Measurements from ENCODE around the gene KLF12.

KLF12 gene

DNA sequence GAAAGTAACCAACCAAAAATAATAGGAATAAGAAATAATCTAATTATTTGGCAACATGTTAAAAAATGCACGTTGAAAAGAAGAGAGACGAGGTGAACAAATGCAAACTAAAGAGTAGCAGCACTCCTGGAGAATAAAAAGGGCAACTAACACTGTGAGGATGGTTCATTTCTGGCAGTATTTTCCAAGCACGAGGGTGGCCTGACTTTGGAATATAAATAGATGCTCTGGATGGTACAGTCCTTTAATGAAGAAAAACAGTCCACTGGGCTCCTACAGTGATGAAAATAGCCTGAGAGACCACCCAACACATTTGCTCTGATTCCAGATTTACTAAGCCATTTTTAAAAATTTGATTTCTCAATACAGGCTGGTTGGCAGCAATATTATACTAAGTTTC, 17.7 kb upstream of the KLF12 start:
- TF ChIP-seq, protein P1, sequence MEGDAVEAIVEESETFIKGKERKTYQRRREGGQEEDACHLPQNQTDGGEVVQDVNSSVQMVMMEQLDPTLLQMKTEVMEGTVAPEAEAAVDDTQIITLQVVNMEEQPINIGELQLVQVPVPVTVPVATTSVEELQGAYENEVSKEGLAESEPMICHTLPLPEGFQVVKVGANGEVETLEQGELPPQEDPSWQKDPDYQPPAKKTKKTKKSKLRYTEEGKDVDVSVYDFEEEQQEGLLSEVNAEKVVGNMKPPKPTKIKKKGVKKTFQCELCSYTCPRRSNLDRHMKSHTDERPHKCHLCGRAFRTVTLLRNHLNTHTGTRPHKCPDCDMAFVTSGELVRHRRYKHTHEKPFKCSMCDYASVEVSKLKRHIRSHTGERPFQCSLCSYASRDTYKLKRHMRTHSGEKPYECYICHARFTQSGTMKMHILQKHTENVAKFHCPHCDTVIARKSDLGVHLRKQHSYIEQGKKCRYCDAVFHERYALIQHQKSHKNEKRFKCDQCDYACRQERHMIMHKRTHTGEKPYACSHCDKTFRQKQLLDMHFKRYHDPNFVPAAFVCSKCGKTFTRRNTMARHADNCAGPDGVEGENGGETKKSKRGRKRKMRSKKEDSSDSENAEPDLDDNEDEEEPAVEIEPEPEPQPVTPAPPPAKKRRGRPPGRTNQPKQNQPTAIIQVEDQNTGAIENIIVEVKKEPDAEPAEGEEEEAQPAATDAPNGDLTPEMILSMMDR (conservative IDR thresholded peaks at IDR 0.05), result no peak
- H3K27ac ChIP-seq, result no peak overlapping the region

DNA sequence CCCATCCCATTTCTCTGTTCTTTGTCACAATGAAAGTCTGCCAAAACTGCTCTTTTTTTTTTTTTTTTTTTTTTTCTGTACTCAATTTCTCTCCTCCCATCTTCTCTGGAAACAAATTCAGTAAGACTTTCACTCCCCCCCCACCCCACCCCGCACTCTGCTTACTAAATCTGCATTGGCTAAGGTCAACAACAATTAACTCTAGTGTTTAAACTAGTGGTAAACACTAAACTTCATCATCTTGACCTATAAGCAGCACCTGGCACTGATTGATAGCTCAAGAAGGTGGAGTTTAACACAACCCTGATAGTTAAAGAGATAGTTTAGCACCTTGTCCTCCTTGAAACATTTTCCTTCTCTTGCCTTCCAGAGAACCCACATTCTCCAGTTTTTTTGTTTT, 14.1 kb upstream of the KLF12 start:
- TF ChIP-seq, protein P1 (conservative IDR thresholded peaks at IDR 0.05), result no peak
- H3K27ac ChIP-seq, result no peak overlapping the region

DNA sequence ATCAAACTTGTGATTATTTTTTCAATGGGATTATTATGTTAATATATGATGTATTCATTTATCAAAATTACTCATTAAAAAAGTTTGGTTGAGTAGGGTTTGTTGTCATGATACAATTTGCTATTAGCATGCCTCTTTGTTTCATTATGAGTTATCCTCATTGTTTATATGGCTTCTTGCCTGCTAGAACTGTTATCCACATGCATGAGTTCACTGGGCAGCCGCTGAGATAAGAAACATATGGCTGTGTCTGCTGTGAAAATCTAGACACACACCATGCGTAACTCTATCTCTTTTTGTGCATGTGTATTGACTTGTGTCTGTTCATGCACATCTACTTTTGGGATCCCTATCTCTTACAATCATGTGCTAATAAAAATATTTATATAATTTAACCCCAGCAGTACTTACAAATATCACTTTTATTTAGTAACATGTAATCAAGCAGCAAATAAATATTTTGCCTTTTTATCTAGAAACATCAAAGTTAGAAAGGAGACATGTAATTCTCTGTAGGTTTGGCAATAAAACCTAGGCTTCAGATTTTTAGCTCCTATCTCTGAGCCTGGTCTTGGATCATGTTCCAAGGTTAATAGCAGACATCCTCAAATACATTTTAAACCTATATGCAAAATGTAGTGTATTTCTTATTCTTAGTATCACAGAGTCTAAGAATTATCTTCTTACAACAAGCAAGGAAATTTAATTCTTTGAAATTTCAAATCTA, 11.2 kb upstream of the KLF12 start:
- TF ChIP-seq, protein P1 (conservative IDR thresholded peaks at IDR 0.05), result no peak
- H3K27ac ChIP-seq, result no peak overlapping the region; the same call in 1 of the 2 replicates

DNA sequence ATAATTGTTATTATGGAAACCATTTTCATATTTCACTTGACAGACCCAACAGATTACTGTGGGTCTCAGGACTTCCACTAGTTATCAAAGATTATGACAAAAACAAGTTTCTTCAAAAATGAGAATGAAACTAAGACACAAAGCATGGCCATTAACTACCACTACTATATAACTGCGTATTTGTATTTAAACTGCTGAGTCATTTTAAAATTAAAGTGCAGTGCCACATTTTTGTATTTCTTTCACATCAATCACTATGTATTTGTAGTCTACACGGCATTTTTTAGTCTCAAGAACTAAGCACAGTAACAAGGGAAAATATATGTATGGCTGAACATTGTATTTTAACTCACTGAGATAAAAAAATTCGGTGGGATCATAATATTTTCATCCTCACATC, 10.1 kb upstream of the KLF12 start:
- TF ChIP-seq, protein P1 (conservative IDR thresholded peaks at IDR 0.05), result no peak
- no peak overlapping the region for H3K27ac ChIP-seq

DNA sequence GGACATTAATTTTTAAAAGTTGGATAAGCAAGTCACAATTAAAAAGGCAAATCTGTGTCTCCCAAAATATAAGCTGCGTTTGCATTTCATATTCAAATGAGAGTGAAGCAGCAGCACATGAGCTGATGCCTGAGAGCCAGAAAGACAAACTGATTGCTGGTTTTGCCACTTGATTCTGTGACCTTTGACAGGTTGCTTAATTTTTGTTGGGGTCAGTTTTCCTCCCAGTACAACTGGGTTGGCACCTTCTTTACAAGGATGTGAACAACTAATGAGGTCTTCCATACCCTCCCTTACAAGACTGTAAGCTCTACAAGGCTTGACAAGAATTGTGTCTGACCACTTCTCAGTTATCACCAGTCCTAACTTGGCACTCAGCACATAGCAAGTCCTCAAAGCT, 8.1 kb upstream of the KLF12 start:
- TF ChIP-seq, protein P1 (conservative IDR thresholded peaks at IDR 0.05), result no peak
- H3K27ac ChIP-seq, result no peak overlapping the region

DNA sequence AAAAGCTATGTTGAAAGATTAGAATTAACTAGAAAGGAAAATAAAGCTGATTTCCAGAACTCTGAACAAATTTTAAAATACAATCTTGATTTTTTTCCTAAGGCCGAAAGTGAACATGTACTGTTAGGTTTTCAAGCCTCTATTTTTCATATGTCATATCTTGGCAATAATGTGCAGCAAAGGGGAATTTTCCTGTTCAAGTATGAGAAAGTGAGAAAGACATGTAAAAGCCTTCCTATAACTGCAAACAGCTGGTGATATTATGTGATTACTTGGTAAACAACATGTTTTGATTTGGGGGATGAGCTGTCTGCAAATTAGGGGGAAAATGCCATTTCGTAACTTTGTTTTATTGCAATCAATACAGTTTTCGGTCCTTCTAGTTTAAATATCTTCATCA, 4.0 kb upstream of the KLF12 start:
- H3K27ac ChIP-seq, result no peak overlapping the region
- TF ChIP-seq, protein P1 (conservative IDR thresholded peaks at IDR 0.05), result no peak

DNA sequence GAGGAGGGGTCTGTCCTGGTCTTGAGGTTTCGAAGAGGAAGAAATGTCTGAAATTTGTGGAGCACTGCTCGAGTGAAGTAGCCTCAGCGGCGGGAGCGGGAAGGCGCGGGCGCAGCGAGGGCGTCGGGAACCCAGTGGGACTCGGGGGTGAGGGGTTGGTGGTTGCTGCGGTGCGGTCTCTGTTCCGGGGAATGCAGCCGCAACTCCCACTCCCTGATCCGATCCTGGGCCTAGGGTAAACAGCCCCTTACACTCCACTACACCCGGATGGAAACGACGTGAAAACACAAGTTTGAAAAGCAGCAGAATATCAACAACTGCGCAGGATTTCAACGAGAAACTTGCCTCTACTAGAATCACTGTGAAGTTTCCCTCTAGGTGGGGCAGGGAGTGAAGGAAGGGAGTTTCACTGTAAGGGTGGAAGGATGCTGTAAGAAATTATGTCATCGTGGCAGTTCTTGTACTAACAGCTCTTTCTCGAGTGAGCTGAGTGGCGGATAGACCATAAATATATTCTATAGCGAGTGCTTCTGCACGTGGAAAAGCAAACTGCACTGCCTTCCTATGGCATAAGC, 2.0 kb upstream of the KLF12 start:
- TF ChIP-seq, protein P1 (conservative IDR thresholded peaks at IDR 0.05), result no peak
- H3K27ac ChIP-seq, result peak overlapping the region; percentile 36; the same call in 1 of the 2 replicates

Measured in VCaP (cell line).